Caco-2 (cell line): Measurements from ENCODE around the gene SARNP. TPM values are rescaled to one million over a fixed set of nuclear protein-coding genes. Genes with fewer than 3 reads are reported as not detected.

Experiments
- BruUV-seq: library from RNA; stranded (reverse); fragments of 400-500 nt; replicated peaks from 2 replicates; lab custom pipeline; 2021; lab: Mats Ljungman, UMichigan
- CTCF ChIA-PET: fragments of 300-600 bp; sonication (Branson Sonifier 250); formaldehyde crosslinking; loops from one replicate; lab custom pipeline; 2022; ENCODE audit warnings: antibody characterized with exemption; lab: Charles Lee
- POLR2A ChIA-PET: fragments of 300-600 bp; sonication (Branson Sonifier 250); formaldehyde crosslinking; loops from one replicate; lab custom pipeline; 2022; ENCODE audit warnings: antibody characterized with exemption; lab: Charles Lee
- DNase-seq, 2 experiments: peaks; one replicate each; pipeline versions ENCODE4 v3.0.0 to v3.0.0-alpha.2; 2020 to 2022
- H3K27me3 ChIP-seq: replicated peaks from 2 replicates; pipeline ENCODE4 v1.6.0; 2011; ENCODE audit warnings: low read length; ENCODE audit not compliant: control insufficient read depth, insufficient read depth
- H3K36me3 ChIP-seq: 2 replicates; pipeline ENCODE4 v1.5.1; 2011; ENCODE audit warnings: low read length; ENCODE audit not compliant: control insufficient read depth, insufficient read depth
- H3K4me1 ChIP-seq: fragments of 250-450 bp; sonication (Bioruptor Pico); 2 replicates; pipeline ENCODE4 v1.5.1; 2020; ENCODE audit warnings: mild to moderate bottlenecking
- H3K4me3 ChIP-seq: 2 replicates; pipeline ENCODE4 v1.5.1; 2011; ENCODE audit warnings: low read depth, mild to moderate bottlenecking, control low read depth, low read length
- H3K9me3 ChIP-seq: fragments of 250-450 bp; sonication (Bioruptor Pico); 2 replicates; pipeline ENCODE4 v1.5.1; 2020; ENCODE audit warnings: mild to moderate bottlenecking, moderate library complexity
- H3K27ac Mint-ChIP-seq: one replicate; pipeline ENCODE4 v1.8.0; 2022; ENCODE audit warnings: mixed read lengths; ENCODE audit not compliant: unreplicated experiment
- H3K27me3 Mint-ChIP-seq: one replicate; pipeline ENCODE4 v1.8.0; 2022; ENCODE audit warnings: mixed read lengths; ENCODE audit not compliant: insufficient read depth, unreplicated experiment
- H3K36me3 Mint-ChIP-seq: one replicate; pipeline ENCODE4 v1.8.0; 2022; ENCODE audit warnings: mild to moderate bottlenecking, mixed read lengths; ENCODE audit not compliant: insufficient read depth, unreplicated experiment
- H3K4me1 Mint-ChIP-seq: one replicate; pipeline ENCODE4 v1.8.0; 2022; ENCODE audit warnings: low read depth, mixed read lengths; ENCODE audit not compliant: unreplicated experiment
- H3K4me3 Mint-ChIP-seq: one replicate; pipeline ENCODE4 v1.8.0; 2022; ENCODE audit warnings: mild to moderate bottlenecking, moderate library complexity, mixed read lengths; ENCODE audit not compliant: unreplicated experiment
- H3K9me3 Mint-ChIP-seq: one replicate; pipeline ENCODE4 v1.8.0; 2022; ENCODE audit warnings: mixed read lengths; ENCODE audit not compliant: unreplicated experiment
- CTCF ChIP-seq, 2 experiments: fragments of 200-600 bp in 1 of 2; IDR thresholded peaks; 1 replicate in 1 of 2; 2 replicates in 1 of 2; pipeline versions ENCODE4 v1.5.1 to v1.8.0; 2011 to 2022; ENCODE audit warnings: antibody characterized with exemption in 1 of 2, control low read depth in 1 of 2, inconsistent platforms in 1 of 2, low read depth in 1 of 2, low read length in 1 of 2, mild to moderate bottlenecking in 1 of 2, moderate library complexity in 1 of 2; ENCODE audit not compliant: insufficient read depth in 1 of 2, severe bottlenecking in 1 of 2, unreplicated experiment in 1 of 2
- intact Hi-C: fragments of 100-400 bp; cut with micrococcal nuclease; formaldehyde crosslinking; loops from one replicate; pipeline ENCODE4 v1.10.0; 2022; ENCODE audit not compliant: unreplicated experiment
- total RNA-seq: library from RNA; stranded (reverse); gene quantifications from 2 replicates; pipeline ENCODE4 v1.2.3, GENCODE V29; 2022

The SARNP gene
- total RNA-seq, 1 experiment from 2014 or later: 77.6 TPM

DNA sequence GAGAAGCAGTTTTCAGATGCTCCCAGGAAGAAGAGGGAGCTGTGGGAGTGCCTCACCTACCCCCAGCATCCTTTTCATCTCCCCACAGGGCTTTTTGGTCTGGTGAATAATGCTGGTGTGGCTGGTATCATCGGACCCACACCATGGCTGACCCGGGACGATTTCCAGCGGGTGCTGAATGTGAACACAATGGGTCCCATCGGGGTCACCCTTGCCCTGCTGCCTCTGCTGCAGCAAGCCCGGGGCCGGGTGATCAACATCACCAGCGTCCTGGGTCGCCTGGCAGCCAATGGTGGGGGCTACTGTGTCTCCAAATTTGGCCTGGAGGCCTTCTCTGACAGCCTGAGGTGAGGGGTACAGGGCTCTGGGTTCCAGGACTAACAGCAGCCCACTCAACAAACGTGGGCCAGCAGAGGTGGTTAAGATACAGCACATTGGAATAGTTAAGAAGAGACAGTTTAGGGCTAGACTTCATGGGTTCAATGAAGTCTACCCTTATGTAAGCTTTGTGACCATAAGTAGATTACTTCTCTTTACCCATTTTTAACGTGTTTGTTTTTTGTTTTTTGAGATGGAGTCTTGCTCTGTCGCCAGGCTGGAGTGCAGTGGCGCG is 95.8 kb downstream of the SARNP start:
- POLR2A ChIA-PET: interaction anchor here (1.7 kb wide), 1 partner anchor 8 kb away, joined by 14 read pairs; the partner anchor contains the start of gene CD63
- H3K4me3 ChIP-seq: no peak overlapping the region
- BruUV-seq: no TSS peak
- Mint-ChIP-seq H3K27ac (peak overlapping the region; percentile 63), H3K36me3 (peaks cover 46% of the 10 kb centered on the region), H3K27me3 (no peaks in the 10 kb centered on the region), H3K9me3 (no peaks in the 10 kb centered on the region), H3K4me3 (no peak overlapping the region), H3K4me1 (peaks cover 8% of the 10 kb centered on the region)
- peaks cover 3% of the 10 kb centered on the region for H3K36me3 ChIP-seq
- DNase-seq: no peak
- no peak for TF ChIP-seq CTCF (IDR thresholded peaks at IDR 0.05; ENCODE audit: insufficient read depth in 1 of 2, low read depth in 1 of 2, low read length in 1 of 2, severe bottlenecking in 1 of 2, unreplicated experiment in 1 of 2)
- intact Hi-C loops: loop anchor here (1.0 to 2.0 kb wide), 4 partner anchors 17 to 102 kb away; a partner anchor contains a TSS
- CTCF ChIA-PET: interaction anchor here (1.3 to 3.9 kb wide), 6 partner anchors 8 to 45 kb away, joined by 3 to 102 read pairs (median 19); partner anchors contain the start of gene CD63
- no peaks in the 10 kb centered on the region for H3K9me3 ChIP-seq
- H3K4me1 ChIP-seq: peaks cover 43% of the 10 kb centered on the region
- H3K27me3 ChIP-seq: no peaks in the 10 kb centered on the region

DNA sequence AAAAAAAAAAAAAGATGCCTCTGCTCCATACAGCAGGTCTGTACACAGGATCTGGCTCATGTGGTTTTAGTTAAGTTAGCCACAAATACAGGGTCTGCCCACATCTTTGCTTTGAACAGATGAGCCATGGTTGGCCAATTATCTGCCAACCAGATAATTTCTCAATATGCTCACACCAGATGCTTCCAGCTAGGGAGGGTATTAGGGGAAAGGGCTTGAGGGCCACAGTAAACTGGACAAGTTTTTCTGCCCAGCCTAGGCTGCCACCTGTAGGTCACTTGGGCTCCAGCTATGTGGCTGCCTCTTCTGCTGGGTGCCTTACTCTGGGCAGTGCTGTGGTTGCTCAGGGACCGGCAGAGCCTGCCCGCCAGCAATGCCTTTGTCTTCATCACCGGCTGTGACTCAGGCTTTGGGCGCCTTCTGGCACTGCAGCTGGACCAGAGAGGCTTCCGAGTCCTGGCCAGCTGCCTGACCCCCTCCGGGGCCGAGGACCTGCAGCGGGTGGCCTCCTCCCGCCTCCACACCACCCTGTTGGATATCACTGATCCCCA is 96.6 kb downstream of the SARNP start:
- H3K4me3 ChIP-seq: peak overlapping the region; percentile 27; the same call in 1 of the 2 replicates

More for the DNA sequence above, 96.6 kb downstream of the SARNP start:
- ChIA-PET POLR2A (interaction anchor here (1.5 to 1.7 kb wide), 3 partner anchors 9 to 39 kb away, joined by 8 to 14 read pairs (median 10); partner anchors contain the start of gene CD63), CTCF (interaction anchor here (0.7 to 3.9 kb wide), 9 partner anchors 9 to 64 kb away, joined by 3 to 102 read pairs (median 7); partner anchors contain the start of genes CD63 and ITGA7)
- peaks cover 46% of the 10 kb centered on the region for H3K36me3 Mint-ChIP-seq
- H3K9me3 ChIP-seq: no peaks in the 10 kb centered on the region
- H3K4me1 Mint-ChIP-seq: peaks cover 8% of the 10 kb centered on the region
- peak overlapping the region; percentile 63 for H3K27ac Mint-ChIP-seq
- DNase-seq: peak in 1 of 2 experiments; percentile 68
- H3K4me3 Mint-ChIP-seq: no peak overlapping the region
- intact Hi-C loops: loop anchor here (1.0 to 2.0 kb wide), 4 partner anchors 16 to 102 kb away; a partner anchor contains a TSS
- H3K36me3 ChIP-seq: peaks cover 3% of the 10 kb centered on the region
- TSS peak; percentile 24 for BruUV-seq
- H3K9me3 Mint-ChIP-seq: no peaks in the 10 kb centered on the region
- TF ChIP-seq CTCF (IDR thresholded peaks at IDR 0.05; ENCODE audit: insufficient read depth in 1 of 2, low read depth in 1 of 2, low read length in 1 of 2, severe bottlenecking in 1 of 2, unreplicated experiment in 1 of 2): peak; percentile 48 to 67
- no peaks in the 10 kb centered on the region for H3K27me3 Mint-ChIP-seq
- no peaks in the 10 kb centered on the region for H3K27me3 ChIP-seq
- peaks cover 42% of the 10 kb centered on the region for H3K4me1 ChIP-seq
